ENCODE measurements around the gene HBP1.

HBP1 gene

GRCh38 chr7:107168233-107169119, at the start of gene HBP1:
TSS of gene HBP1 (plus strand) at chr7:107169003. CDS start at chr7:107179894, 10,891 bp downstream.
- DNase-seq (ENCODE audit: low read depth, low spot score) = peak; percentile 100
- no peak for TF ChIP-seq CTCF (IDR thresholded peaks at IDR 0.05; ENCODE audit: low read depth, low read length)
- in situ Hi-C loops (cut with HindIII; ENCODE audit: low sequenced_read_pairs) = no loop called here

GRCh38 chr7:107119376-107120105, 49.3 kb upstream of the HBP1 start:
- H3K4me3 ChIP-seq (ENCODE audit: low read depth, low read length) = no peak overlapping the region
- no peak for TF ChIP-seq CTCF (IDR thresholded peaks at IDR 0.05; ENCODE audit: low read depth, low read length)
- DNase-seq (ENCODE audit: low read depth, low spot score) = peak; percentile 12
- in situ Hi-C loops (cut with HindIII; ENCODE audit: low sequenced_read_pairs) = no loop called here

More at GRCh38 chr7:107168233-107169119, at the start of gene HBP1:
- H3K4me3 ChIP-seq (ENCODE audit: low read depth, low read length) = peak within 1 kb of the TSS; percentile 92

DNA sequence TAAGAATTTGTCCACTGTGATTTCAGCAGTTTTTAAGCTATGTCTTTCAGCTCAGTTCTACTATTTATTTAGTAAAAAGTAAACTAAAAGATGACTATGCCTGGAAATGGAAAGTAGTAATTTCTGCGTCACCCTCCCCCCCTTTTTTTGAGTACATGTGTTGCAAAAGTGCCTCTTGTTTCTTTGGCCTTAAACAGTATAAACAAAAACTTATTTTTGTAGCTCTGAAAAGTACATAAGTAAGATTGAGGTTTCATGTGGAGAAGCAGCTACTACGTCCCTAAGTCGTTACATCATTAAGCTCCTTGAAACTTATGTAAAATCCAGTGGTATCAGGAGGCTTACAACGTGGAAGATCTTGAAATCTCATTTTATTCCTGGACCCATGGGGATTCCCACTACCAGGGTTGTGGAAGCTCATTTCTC, 46.3 kb upstream of the HBP1 start:
- in situ Hi-C loops (cut with HindIII; ENCODE audit: low sequenced_read_pairs) = no loop called here
- TF ChIP-seq CTCF (IDR thresholded peaks at IDR 0.05; ENCODE audit: low read depth, low read length) = no peak
- H3K4me3 ChIP-seq (ENCODE audit: low read depth, low read length) = no peak overlapping the region
- DNase-seq (ENCODE audit: low read depth, low spot score) = peak; percentile 59

DNA sequence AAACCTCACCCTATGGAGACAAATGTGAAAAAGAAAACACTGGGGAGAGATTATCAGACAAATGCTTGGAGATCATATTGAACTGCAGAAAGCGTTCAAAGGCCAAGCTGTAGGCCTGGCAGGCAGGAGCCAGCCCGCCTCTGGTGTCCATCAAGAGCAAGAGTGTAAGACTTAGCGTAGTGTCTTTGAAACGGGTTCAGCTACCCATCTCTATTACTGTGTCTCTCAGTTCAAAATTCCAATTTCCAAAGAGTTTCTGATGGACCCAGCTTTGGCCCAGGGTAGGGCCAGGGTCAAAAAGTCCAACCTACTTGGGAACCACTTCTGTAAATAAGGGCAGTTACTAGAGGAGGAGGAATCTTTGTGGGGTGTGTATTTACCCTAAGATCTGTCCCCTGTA, 45.4 kb upstream of the HBP1 start:
- DNase-seq (ENCODE audit: low read depth, low spot score) = no peak
- no peak for TF ChIP-seq CTCF (IDR thresholded peaks at IDR 0.05; ENCODE audit: low read depth, low read length)
- in situ Hi-C loops (cut with HindIII; ENCODE audit: low sequenced_read_pairs) = no loop called here
- H3K4me3 ChIP-seq (ENCODE audit: low read depth, low read length) = no peak overlapping the region

GRCh38 chr7:107125475-107125874, 43.3 kb upstream of the HBP1 start:
- in situ Hi-C loops (cut with HindIII; ENCODE audit: low sequenced_read_pairs) = no loop called here
- no peak overlapping the region for H3K4me3 ChIP-seq (ENCODE audit: low read depth, low read length)
- no peak for TF ChIP-seq CTCF (IDR thresholded peaks at IDR 0.05; ENCODE audit: low read depth, low read length)
- DNase-seq (ENCODE audit: low read depth, low spot score) = no peak

DNA sequence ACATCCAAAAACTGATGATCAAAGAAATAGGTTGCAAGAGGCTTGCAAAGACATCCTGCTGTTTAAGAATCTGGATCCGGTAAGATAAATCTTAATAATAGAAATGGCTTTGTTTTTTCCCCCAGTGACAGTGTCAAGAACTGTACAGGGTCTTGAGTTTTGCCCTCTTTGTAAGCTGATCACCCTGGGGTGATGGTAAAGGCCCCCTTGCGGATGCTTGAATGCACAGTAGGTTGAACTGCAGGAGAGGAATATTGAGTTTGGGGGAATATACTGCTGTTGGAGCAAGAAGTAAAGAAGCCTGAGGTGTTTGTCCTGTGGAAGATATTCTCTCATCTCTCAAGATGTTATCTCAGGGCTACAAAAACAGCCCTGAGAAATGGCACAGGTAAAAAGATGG, 40.6 kb upstream of the HBP1 start:
- no peak overlapping the region for H3K4me3 ChIP-seq (ENCODE audit: low read depth, low read length)
- TF ChIP-seq CTCF (IDR thresholded peaks at IDR 0.05; ENCODE audit: low read depth, low read length) = no peak
- in situ Hi-C loops (cut with HindIII; ENCODE audit: low sequenced_read_pairs) = no loop called here
- no peak for DNase-seq (ENCODE audit: low read depth, low spot score)
